Smooth muscle cell (in vitro differentiated cells): Measurements from ENCODE around the gene GLTP. TPM values are rescaled to one million over a fixed set of nuclear protein-coding genes. Genes with fewer than 3 reads are reported as not detected.

ENCODE experiments used
- DNase-seq: peaks from one replicate; lab custom pipeline; 2025; ENCODE audit not compliant: unreplicated experiment; lab: John Stamatoyannopoulos, UW
- H2AFZ ChIP-seq: fragments of 200-600 bp; sonication (generic); 2 replicates; pipeline ENCODE4 v1.6.0; 2016; ENCODE audit warnings: antibody characterized with exemption, low read depth, mild to moderate bottlenecking
- H3F3A ChIP-seq: fragments of 200-600 bp; sonication (generic); 2 replicates; pipeline ENCODE4 v1.6.0; 2017; ENCODE audit warnings: antibody characterized with exemption, low read depth
- H3K27ac ChIP-seq: fragments of 200-600 bp; sonication (generic); 2 replicates; pipeline ENCODE4 v1.5.1; 2016; ENCODE audit warnings: low read depth, mild to moderate bottlenecking
- H3K27me3 ChIP-seq: fragments of 200-600 bp; sonication (generic); 2 replicates; pipeline ENCODE4 v1.6.1; 2016; ENCODE audit warnings: low read depth, mild to moderate bottlenecking
- H3K36me3 ChIP-seq: fragments of 200-600 bp; sonication (generic); 2 replicates; pipeline ENCODE4 v1.5.1; 2016; ENCODE audit warnings: low read depth
- H3K4me1 ChIP-seq: fragments of 200-600 bp; sonication (generic); 2 replicates; pipeline ENCODE4 v1.5.1; 2016; ENCODE audit warnings: low read depth
- H3K4me2 ChIP-seq: fragments of 200-600 bp; sonication (generic); 2 replicates; pipeline ENCODE4 v1.6.0; 2016; ENCODE audit warnings: mild to moderate bottlenecking
- H3K4me3 ChIP-seq: fragments of 200-600 bp; sonication (generic); 2 replicates; pipeline ENCODE4 v1.5.1; 2016; ENCODE audit warnings: mild to moderate bottlenecking
- H3K79me2 ChIP-seq: fragments of 200-600 bp; sonication (generic); 2 replicates; pipeline ENCODE4 v1.6.0; 2016; ENCODE audit warnings: low read depth, mild to moderate bottlenecking
- H3K9ac ChIP-seq: fragments of 200-600 bp; sonication (generic); 2 replicates; pipeline ENCODE4 v1.6.0; 2016; ENCODE audit warnings: low read depth
- H3K9me3 ChIP-seq: fragments of 200-600 bp; sonication (generic); replicated peaks from 2 replicates; pipeline ENCODE4 v1.5.1; 2016; ENCODE audit warnings: low read depth
- H4K20me1 ChIP-seq: fragments of 200-600 bp; sonication (generic); 2 replicates; pipeline ENCODE4 v1.6.0; 2016; ENCODE audit warnings: low read depth
- CTCF ChIP-seq: fragments of 200-600 bp; sonication (generic); IDR thresholded peaks from 2 replicates; pipeline ENCODE4 v1.5.1; 2017; ENCODE audit warnings: borderline replicate concordance, mild to moderate bottlenecking, antibody characterized with exemption; ENCODE audit not compliant: insufficient read depth, poor library complexity, severe bottlenecking
- WGBS: methylation state at CpG from one replicate; pipeline ENCODE4 v1.1.7; 2016; ENCODE audit warnings: low lambda C conversion rate; 5-methylcytosine and 5-hydroxymethylcytosine counted together
- polyA plus RNA-seq: library from polyadenylated mRNA; unstranded; fragments of >200 nt; fragmentation: Nextera tagmentation; extraction: Ambion mirVana; gene quantifications from 2 replicates; pipeline ENCODE4 v1.2.1, GENCODE V29; 2016
- total RNA-seq: library from RNA; depleted of rRNA; stranded (reverse); fragments of >200 nt; gene quantifications from 2 replicates; pipeline ENCODE4 v1.2.3, GENCODE V29; 2014

The GLTP gene
- total and polyA plus RNA-seq, 2 experiments from 2014 or later = 43.4 to 46.9 TPM

DNA sequence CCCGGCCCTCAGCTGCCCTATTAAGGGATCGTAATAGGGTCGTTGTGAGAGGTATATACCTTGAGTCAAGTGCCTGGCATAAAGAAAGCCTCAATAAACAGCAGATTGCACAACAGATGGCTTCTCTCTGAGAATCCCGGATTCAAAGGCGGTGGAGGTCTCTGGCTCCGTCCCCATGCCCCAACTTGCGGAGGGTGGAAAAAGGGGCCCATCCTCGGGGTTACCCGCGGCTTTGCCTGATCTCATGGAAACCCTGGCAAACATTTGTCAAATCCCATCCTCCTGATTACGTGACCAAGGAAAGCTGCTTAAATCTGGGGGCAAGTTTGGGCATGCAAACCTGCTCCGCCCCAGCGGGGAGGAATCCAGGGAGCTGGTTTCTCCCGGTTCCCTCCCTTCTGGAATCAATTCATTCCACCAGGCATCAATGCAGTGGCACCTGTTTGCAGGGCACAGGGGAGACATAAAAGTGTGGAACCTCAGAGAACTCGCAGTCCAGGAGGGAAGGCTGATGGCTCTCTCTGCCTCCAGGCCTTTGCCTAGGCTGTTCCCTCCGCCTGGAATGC, 59.4 kb downstream of the GLTP start:
- H2AFZ ChIP-seq = no peak overlapping the region
- H3K9ac ChIP-seq = no peak overlapping the region
- no peaks in the 10 kb centered on the region for H4K20me1 ChIP-seq
- H3K4me2 ChIP-seq = no peak overlapping the region
- H3K9me3 ChIP-seq = no peaks in the 10 kb centered on the region
- no peaks in the 10 kb centered on the region for H3K4me1 ChIP-seq
- WGBS = 89% methylated on average over 16 of the region's 16 CpGs
- no peak overlapping the region for H3K4me3 ChIP-seq
- no peaks in the 10 kb centered on the region for H3K27me3 ChIP-seq
- no peak overlapping the region for H3K27ac ChIP-seq
- H3F3A ChIP-seq = no peaks in the 10 kb centered on the region
- DNase-seq = no peak
- no peaks in the 10 kb centered on the region for H3K36me3 ChIP-seq
- no peaks in the 10 kb centered on the region for H3K79me2 ChIP-seq
- no peak for TF ChIP-seq CTCF

- no peaks in the 10 kb centered on the region for H4K20me1 ChIP-seq
- WGBS = 81% methylated on average over 10 of the region's 10 CpGs
- TF ChIP-seq CTCF = no peak
- H3K79me2 ChIP-seq = no peaks in the 10 kb centered on the region
- DNase-seq = no peak
- H2AFZ ChIP-seq = no peak overlapping the region
- H3K9ac ChIP-seq = no peak overlapping the region
- H3F3A ChIP-seq = no peaks in the 10 kb centered on the region
- no peaks in the 10 kb centered on the region for H3K36me3 ChIP-seq
- no peaks in the 10 kb centered on the region for H3K4me1 ChIP-seq
- no peaks in the 10 kb centered on the region for H3K27me3 ChIP-seq
- H3K4me2 ChIP-seq = no peak overlapping the region
- H3K27ac ChIP-seq = no peak overlapping the region
- H3K9me3 ChIP-seq = no peaks in the 10 kb centered on the region
- H3K4me3 ChIP-seq = no peak overlapping the region
Observed at GRCh38 chr12:109818905-109819500, 61.3 kb downstream of the GLTP start.

DNA sequence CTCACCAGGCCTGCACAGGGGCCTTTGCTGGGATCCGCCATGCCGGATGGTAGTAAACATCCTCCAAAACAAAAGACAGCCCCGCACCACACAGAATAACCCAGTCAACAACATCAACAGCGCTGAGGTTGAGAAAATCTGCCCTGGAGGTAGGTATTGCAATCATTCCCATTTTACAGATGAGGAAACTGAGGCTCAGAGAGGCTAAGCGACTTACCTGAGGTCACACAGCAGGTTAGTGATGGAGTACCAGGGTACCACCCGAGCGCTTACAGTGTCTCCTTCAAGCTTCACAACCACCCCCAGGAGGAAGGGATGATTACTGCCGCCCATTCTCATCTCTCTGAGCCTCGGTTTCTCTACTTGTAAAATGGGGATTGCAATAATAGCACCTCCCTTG, 62.1 kb downstream of the GLTP start:
- WGBS = 91% methylated on average over 9 of the region's 9 CpGs
- TF ChIP-seq CTCF = no peak

More for the DNA sequence above, 62.1 kb downstream of the GLTP start:
- no peak for DNase-seq
- H3K4me2 ChIP-seq = no peak overlapping the region
- no peak overlapping the region for H3K27ac ChIP-seq
- H3F3A ChIP-seq = no peaks in the 10 kb centered on the region
- no peaks in the 10 kb centered on the region for H3K27me3 ChIP-seq
- no peaks in the 10 kb centered on the region for H3K4me1 ChIP-seq
- no peaks in the 10 kb centered on the region for H4K20me1 ChIP-seq
- H3K4me3 ChIP-seq = no peak overlapping the region
- no peaks in the 10 kb centered on the region for H3K79me2 ChIP-seq
- H3K36me3 ChIP-seq = no peaks in the 10 kb centered on the region
- no peak overlapping the region for H3K9ac ChIP-seq
- no peaks in the 10 kb centered on the region for H3K9me3 ChIP-seq
- no peak overlapping the region for H2AFZ ChIP-seq
